ENCODE data around the gene SEPTIN10.
"Not testable (repeated sequence)": the region's sequence is repeated elsewhere in the genome, so short reads cannot be mapped to it uniquely, and the experiment has no call there.

The SEPTIN10 gene

GRCh38 chr2:109594246-109594885 lies 19.4 kb downstream of the SEPTIN10 start:
- TF ChIP-seq CTCF (IDR thresholded peaks at IDR 0.05; ENCODE audit: low read depth, low read length), result no peak
- H3K4me3 ChIP-seq (ENCODE audit: low read depth, low read length), result no peak overlapping the region

GRCh38 chr2:109592905-109593304 lies 20.9 kb downstream of the SEPTIN10 start:
- no peak overlapping the region for H3K4me3 ChIP-seq (ENCODE audit: low read depth, low read length)
- no peak for TF ChIP-seq CTCF (IDR thresholded peaks at IDR 0.05; ENCODE audit: low read depth, low read length)

GRCh38 chr2:109591206-109591605 lies 22.6 kb downstream of the SEPTIN10 start:
- H3K4me3 ChIP-seq (ENCODE audit: low read depth, low read length), result no peak overlapping the region
- TF ChIP-seq CTCF (IDR thresholded peaks at IDR 0.05; ENCODE audit: low read depth, low read length), result no peak

GRCh38 chr2:109586687-109587086 lies 27.1 kb downstream of the SEPTIN10 start:
- TF ChIP-seq CTCF (IDR thresholded peaks at IDR 0.05; ENCODE audit: low read depth, low read length), result no peak
- H3K4me3 ChIP-seq (ENCODE audit: low read depth, low read length), result no peak overlapping the region

- no peak overlapping the region for H3K4me3 ChIP-seq (ENCODE audit: low read depth, low read length)
- no peak for TF ChIP-seq CTCF (IDR thresholded peaks at IDR 0.05; ENCODE audit: low read depth, low read length)
Measured at GRCh38 chr2:109582928-109583895, 30.6 kb downstream of the SEPTIN10 start.

GRCh38 chr2:109577630-109578029 lies 36.1 kb downstream of the SEPTIN10 start:
- H3K4me3 ChIP-seq (ENCODE audit: low read depth, low read length), result not testable (repeated sequence)

GRCh38 chr2:109575373-109575772 lies 38.4 kb downstream of the SEPTIN10 start:
- H3K4me3 ChIP-seq (ENCODE audit: low read depth, low read length), result no peak overlapping the region
- TF ChIP-seq CTCF (IDR thresholded peaks at IDR 0.05; ENCODE audit: low read depth, low read length), result no peak
